Effector CD4-positive, alpha-beta T cell (primary cell): ENCODE measurements around the gene DEGS2.

Source experiments
- DNase-seq: peaks from one replicate; pipeline ENCODE4 v3.0.0-alpha.2; 2020

The DEGS2 gene

DNA sequence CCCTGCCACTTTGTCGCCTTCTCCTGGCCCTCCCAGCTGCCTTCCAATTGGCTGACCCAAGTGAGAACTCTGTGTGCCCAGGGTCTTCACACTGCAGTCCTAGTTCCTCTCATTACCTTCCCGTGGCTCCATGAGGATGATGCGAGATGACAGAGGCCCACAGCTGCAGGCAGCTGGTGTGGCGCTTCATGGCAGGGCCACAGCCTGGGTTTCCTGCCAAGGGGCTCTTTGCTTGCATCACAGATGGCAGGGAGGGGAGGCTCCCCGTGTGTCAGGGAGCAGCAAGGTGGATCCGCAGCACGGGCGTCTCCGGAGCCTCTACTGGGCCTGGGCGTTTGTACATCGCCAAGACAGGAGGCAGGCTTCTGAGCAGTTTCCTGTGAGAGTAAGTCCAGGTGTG is 28.9 kb downstream of the DEGS2 start:
- no peak for DNase-seq

DNA sequence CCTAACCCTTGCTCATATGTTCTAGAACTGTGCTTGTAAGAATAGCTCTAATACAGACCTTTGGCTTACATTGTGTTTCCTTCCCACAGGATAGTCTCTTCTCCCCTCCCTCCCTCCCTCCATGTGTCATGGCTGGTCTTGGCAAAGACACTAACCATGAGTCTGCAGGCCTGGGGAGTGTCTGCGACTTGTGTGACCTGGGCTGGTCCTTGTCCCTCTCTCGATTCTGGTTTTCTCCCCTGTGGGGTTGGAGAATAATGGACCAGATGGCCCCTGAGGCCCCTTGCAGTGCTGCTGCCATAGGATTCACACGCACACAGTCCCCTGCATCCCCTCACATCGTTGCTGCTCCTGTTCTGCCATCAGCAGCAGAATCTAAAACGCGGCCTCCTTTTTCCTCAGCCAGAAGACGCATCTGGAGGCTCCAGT is 30.3 kb downstream of the DEGS2 start:
- no peak for DNase-seq

DNA sequence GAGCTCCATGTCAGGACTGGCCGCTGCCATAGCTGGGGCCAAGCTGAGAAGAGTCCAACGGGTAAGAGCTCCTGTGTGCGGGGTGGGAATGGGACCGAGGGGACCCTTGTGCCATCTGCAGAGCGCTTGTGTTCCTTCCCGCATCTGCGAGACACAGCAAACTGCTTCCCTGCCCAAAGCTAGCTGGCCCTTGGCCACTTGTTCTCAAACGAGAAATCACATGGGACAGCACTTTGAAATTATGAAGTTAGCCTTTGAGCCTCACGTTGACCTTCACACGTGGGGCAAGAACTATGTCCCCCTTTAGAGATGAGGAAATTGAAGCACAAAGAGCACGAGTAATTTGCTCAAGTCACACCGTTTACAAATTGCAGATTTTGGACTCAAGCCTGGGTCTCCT is 30.8 kb downstream of the DEGS2 start:
- DNase-seq = no peak

DNA sequence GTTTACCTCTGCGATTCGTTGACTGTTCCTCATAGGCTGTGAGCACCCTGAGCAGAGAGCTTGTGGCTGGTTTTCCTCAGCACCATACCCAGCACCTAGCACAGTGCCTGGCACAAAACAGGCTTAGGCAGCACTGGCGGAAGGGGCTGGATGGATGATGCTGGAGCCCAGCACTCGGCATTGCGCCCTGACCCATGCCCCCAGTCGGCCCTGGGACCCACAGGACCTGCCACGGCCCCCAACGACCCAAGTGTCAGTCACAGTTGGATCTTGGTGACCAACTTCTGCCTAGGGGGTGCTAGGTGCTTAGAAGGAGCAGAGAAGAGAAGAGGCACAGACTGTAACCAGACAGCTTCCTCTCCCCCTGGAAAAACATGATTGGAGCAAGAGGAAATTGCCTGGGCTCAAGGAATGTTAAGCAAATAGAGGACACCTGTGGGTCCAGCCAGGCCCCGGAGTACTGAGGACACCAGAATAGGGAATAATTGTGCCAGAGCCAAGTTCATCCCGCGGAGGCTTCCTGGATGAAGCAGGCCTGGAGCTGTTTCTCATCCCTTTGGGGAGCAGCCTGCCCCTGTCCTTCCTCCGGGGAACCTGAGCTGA is 31.5 kb downstream of the DEGS2 start:
- DNase-seq = no peak

DNA sequence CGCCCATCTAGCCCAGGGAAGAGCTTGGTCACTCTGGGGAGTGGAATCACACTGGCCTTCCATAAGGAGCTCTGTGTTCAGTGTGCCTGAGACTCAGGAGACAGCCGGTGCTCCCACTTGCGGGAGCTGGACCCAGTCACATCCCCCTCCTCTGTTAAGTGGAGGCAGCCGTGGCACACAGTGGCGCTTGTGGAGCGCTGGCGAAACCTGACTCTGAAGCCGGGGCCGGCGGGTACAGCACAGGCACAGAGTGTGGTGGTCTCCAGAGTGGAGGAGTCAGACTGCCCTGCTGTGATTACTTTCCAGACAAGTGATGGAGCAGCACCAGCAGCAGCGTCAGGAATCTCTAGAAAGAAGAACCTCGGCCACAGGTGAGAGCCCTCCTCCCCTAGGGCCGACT is 33.0 kb downstream of the DEGS2 start:
- no peak for DNase-seq

DNA sequence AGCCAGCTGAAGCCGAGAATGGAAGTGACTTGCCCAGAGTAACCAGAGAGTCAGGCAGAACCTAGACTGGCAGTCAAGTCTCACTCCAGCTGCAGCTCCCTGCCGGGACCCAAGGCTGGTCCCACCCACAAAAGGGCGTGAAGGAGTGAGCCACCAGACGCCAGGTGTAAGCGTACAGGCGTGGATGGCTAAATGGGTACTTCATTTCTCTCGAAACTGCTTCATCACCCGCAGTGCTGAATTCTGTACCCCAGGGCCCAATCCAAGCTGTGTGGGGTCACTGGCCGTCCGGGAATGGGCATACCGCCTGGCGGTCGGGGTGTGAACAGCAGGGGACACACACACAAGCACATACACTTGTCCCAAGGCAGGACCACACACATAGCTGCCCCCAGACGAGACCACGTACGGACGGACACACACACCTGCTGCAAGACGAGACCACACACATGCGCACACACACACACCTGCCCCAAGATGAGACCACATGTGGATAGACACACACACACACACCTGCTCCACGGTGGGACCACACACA is 34.8 kb downstream of the DEGS2 start:
- DNase-seq = no peak

DNA sequence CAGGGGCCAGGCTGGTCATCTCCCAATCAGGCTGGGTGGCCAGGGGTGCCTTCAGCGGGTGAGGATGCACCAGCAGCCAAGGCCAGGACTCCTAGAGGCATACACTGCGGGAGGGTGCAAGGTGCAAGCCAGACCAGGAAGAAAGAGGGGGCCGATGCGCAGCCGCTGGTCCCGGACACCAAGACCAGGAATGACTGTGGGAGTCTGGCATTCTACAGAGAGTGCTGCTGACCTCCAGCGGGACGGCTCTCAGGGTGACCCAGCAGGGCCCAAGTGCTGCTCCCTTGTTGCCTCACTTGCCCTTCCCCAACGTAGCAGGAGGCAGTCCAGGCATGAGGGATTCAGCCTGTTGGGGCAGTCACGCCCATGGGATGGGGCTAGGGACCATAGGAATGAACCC is 35.8 kb downstream of the DEGS2 start:
- no peak for DNase-seq

DNA sequence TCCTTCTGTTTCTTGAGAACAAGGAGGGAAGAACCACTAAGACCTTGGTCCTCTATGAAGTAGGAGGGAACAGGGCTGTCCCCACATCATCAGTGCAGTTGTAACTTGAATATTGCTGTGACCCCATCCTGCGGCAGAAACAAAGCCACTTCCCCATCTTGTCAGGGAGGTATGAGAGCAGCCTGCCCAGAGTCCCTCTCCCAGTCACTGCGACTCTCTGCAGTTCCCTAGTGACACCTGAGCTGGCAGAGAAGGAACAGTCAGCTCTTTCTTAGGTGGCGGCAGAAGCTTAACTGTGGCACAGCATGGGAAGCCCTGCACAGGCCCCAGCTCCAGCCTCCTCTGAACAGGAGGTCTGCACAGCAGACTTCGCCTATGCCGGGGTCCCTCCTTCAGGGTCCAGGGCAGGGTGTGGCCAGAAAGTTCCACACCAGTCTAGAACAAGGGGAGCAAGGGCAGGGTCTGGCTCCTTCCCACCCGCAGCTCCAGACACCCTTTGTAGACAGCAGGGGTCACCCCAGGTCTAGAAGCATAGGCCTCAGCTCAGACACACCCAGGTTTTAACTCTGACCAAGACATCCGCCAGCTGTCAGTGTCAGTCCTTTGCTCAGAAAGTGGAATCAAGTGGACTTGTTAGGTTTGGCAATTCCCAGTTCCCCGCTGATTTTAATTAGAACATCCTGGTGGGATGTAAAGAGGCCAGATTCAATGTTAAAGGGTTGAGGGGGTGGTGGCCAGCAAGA is 36.8 kb downstream of the DEGS2 start:
- no peak for DNase-seq

DNA sequence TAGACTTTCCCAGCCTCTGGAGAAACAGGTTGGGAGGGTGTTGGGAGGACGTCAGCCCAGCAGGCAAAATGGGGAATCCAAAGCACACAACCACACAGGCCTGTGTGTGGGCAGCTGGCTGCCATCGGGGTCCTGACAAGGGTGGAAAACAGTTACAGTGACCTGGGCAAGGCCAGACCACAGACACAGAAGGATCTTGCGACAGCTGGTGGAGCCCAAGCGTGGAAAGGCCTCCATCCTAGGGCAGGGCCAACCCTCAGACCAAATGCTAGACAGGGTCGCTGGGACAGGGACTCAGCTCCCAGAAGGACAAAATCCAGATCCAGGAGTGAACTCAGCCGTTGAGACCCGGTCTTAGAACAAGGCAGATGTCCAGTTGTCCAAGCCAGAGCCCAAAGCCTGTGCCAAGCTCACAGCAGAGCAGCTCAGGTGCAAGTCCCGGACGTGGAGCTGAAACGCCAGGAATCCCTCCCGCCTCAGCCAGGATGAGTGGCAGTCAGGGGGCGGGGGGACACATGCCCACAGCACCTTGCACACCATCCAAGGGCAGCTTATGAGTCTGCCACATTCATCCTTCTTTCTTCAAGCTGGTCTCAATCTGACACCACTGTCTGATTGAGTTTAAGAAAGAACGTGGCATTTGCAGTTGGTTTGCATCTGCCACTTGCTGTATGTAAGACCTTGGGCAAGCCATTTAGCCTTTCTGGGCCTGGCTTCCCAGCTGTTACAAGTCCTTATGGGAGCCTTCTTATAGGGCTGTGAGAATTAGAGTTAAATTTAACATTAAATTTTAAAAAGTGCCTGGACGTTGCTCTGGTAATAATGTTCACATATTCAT is 37.6 kb downstream of the DEGS2 start:
- no peak for DNase-seq

DNA sequence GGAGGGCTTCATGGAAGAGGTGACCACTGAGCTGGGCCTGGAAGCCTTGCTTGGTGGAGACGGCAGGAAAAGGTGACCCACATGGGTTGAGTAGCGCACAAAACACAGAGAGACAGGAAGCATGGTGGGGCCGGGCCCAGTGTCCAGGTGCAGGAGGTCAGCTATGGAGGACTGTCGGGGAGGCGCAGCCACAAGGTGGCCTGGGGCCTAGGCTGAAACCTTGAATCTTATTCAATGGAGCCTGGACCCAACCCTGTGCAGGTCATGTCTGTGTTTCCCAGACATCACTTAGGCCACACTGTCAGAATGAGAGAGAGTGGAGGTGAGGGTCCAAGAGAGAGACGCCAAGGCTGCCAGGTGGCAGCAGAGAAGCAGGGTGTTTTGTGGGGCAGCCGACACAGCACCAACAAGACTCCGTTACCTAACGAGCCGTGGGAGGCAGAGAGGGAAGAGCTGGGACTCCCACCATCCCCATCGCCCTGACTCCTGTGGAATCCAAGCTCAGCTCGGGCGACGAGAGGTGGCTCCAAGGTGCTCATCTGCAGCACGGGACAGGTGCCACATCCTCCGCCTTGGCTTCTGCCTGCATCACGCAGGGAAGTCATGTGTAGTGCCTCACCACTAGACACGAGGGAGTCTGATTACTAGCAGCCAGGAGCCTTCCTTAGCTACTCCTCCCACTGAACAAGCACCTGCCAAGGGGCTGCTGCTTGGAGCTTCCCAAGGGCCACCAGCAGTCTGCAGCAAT is 38.7 kb downstream of the DEGS2 start:
- no peak for DNase-seq

DNA sequence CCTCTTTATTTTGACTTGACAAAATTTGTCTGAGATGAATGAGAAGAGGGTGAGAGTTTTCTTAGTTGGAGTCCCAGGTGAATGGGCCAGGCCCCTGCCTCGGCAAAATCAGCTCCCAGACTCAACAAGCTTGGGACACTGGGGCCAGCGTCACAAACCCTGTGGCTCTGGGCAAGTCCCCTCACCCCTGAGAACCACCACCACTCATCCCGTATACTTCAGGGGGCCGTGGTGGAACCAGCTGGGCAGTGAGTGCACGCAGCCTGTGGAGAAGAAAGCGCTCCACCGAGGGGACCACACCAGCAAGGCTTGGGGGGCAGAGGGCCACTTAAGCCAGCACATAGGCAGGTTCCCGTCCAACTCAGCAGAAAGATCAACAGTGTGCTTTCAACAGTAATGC is 40.2 kb downstream of the DEGS2 start:
- DNase-seq = no peak

DNA sequence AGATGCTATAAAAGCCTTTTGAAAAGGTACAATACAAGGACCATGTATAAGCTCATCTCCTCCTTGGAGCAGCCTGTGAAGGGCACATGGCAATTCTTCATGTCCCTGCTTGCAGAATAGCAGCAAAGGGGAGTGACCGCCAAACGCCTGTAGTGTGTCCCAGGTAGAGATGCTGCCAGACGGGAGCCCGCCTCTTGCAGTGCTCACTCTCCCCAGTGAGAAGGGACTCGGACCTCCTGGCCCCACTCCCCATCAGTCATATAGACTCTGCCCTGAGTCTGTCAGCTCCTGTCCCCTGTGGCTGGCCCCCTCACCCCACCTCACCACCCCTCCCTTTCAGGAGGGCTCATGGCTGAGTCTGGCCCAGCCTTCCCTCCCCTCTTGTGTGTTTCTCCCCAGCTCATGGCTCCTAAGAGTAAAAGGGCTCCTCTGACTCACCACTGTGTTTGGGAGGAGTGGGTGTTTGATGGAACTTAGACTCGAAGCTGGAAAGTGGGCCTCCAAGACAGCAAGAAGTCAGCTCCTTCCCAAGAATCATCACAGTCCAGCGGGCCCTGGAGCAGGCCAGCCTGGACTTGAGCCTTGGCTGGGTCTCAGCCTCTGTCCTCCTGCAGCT is 40.9 kb downstream of the DEGS2 start:
- no peak for DNase-seq

DNA sequence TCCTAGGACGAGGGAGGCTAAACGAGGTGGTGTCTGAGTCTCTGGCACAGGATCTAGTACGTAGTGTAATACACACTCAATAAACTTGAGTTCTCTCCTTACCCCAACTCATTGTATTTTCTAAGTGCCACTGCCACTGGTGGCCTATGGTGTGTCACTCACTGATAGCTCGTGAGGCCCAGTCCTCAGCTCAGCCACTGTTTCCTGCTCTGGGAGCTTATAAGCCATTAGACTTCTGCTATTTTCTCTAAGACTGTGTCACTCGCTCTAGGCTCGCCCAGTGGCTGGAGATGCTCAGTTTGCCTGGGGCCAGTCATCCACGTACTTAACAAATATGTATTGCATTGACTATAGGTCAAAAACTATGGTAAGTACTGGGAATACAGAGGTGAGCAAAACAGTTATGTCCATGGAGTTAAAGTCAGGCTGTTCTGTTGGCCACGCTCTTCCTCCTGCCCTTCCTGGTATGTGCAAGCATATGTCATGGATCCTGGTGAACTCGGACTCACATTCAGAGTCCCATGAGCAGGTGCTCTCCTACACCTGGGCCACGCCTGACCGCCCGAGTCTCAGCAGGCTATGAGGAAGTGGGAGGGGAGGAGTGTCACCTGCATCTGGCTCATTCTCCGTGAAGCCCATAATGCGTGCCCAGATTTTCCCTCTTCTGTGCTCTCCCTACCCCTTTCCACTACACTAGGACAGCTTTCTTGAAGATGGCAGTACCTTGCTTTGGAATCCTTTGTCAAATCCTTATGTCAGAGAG is 41.6 kb downstream of the DEGS2 start:
- no peak for DNase-seq

DNA sequence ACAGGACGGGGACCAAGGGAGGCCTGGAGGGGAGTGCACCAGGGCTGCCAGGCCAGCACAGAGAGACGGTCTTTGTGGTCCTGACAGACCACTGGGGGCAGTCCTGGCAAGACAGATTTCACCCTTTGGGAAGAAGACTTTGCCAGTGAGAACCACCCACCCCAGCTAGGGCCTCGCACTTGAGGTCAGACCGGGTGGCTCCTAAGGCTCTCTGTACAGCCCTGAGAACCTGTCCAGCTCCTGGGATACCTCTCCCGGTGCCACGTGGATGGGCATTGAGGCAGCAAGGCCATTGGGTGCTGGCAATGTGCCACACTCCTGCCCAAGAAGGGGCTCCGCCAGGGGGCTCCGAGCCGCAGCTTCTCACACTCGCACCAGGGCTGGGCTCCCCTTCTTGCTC is 42.4 kb downstream of the DEGS2 start:
- DNase-seq = no peak

DNA sequence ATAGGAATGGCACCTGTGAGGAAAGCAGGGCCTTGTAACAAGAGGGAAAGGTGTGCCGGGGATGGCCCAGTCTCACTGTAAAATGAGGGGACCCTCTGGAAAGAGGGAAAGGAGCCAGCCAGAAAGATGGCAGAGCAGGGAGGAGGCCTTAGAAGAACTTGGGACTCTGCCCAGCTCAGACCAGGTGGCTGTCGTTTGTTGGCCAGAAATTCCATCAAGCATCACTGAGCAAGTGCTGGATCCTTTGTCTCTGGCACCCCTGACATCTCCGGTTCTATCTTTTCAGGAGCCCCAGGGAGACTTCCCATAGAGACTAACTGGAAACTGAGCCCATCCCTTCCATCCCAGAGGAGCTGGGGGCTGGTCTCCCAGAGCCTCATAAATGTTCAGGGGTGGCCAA is 43.3 kb downstream of the DEGS2 start:
- no peak for DNase-seq

DNA sequence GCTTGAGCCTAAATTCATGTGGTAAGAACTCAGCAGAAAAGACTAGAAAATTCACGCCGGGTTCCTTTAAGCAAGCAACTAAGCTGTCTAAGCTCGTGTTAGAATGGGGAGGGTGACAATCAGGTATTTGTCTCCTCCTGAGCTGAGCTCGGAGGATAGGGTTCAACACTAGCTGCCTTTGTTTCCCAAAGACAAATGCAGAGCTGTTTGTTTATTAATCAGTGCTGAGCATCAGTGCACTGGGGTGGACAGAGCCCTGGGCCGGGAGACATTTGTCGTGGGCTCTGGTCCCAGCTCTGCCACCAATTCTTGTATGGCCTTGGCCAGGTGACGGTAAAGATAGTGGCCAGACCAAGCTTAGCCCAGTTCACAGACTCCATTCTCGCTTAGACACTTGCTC is 43.7 kb downstream of the DEGS2 start:
- DNase-seq = no peak

DNA sequence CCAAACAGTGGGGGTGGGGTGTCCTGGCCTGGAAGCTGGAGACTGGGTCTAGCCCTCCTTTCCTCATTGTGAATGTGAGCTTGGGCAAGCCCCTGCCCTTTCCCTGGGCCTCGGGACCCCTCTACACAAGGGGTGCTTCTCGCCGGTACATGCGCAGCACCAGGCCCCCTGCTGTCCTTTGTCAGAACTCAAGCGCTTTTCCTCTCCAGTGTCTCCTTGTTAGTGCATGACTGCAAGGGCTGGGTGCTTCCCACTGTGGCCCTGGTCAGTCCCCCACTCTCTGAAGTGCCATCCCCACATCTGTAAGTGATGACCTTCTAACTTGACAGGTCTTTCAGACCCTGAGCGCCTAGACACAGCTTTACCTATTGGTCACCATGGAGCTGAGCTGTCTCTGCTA is 44.2 kb downstream of the DEGS2 start:
- no peak for DNase-seq

DNA sequence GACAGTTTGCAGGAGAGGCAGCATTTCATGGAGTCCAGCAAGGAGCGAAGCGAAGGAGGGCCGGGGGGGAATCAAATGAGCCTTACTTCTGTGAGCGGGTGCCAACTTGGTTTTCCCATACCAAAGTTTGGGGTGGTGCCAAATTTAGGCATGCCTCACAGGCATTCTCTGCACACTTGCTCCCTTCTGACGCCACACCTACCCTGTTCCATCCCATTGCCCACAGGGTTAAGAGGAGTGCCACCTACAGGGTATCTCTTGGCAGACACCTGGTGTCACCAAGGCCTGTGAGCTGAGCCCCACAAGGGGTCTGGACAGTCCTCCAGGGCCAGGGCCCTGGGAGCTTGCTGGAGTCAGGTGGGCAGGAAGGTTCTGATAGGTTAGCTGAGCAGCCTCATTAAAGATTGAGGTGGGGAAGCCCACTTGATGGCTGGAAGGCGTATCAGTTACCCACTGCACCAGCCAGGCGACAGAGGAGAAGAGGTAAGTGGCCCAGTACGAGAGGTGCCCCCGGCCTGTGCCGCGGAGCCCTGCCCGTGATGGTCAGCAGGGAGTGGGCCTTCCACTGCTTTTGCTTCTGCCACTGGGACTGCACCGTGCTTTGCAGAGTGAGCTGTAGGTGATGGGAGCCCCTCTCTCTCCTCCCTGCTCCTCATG is 45.2 kb downstream of the DEGS2 start:
- DNase-seq = no peak

DNA sequence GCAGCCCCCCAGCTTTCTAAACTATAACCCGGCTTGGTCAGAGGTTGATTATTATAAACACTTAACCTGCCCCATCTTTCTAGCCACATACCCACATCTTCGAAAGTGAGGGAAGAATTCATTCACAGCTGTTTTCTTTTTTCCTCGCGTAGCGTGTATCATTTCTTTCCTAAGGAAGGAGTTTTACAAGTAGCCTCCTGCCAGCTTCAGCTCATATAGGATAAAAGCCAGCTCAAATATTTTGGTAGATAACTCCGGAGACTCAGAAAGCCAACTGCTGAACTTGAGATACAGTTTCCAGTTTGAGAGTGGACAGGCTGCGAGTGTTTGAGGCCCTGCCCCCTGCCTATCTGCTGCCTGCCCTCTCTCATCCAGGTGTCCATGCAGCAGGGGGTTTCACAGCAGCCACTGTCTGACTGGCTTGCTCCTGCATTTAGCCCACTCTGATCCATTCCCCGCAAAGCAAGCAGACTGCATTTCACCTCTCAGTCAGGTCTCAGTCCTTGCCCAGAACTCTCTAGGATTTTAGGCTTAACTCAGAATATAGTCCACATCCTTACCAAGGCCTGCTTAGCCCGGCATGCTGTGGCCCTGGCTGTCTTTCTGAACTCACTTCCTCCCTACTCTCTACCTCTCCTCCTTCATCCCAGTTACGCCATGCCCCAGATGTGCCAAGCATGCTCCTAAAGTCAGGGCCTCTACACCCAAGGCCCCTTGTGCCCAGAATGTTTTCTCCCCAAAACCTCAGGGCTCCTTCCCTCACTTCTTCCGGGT is 47.3 kb downstream of the DEGS2 start:
- no peak for DNase-seq

DNA sequence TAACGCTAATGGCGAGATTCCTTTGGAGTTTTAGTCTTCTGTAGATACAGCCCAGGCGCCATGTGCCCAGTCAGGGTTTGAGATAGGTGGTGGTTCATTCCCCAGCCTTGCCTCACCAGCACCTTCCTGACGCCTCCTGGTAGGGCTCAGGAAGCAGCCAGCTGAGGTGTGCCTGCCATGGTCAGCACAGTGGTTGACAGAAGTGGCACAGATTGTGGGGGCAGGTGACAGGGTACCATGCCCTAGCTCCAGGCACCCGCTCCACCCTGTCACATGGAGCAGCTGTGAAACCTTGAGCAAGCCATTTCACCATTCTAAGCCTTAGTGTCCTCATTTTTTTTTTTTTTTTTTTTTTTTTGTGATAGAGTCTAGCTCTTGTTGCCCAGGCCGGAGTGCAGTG is 48.6 kb downstream of the DEGS2 start:
- DNase-seq = no peak
